Heart left ventricle (tissue), 13 donors: ENCODE data around the gene KRT36.

ENCODE experiments used
- POLR2A ChIP-seq, 2 donors: fragments of 450-650 bp; IDR thresholded peaks; one replicate each; pipeline ENCODE4 v1.6.1; 2017; ENCODE audit warnings: antibody characterized with exemption in 2 of 2, mild to moderate bottlenecking in 2 of 2, moderate library complexity in 2 of 2
- TF ChIP-seq, protein P1 (sequence below), 12 donors: fragments of 200-600 bp; sonication (generic) in 4 of 12; IDR thresholded peaks; one replicate each; pipeline versions ENCODE4 v1.5.0 to v1.8.0; 2018 to 2022; ENCODE audit warnings: antibody characterized with exemption in 12 of 12, mild to moderate bottlenecking in 5 of 12
- donor health status: ischemic (EF 13 %, LVEDD 7.1; RV severe dilation, severe dysfunction).
- donor health status: DM: no; HTN: yes; CAD: no.
- donor health status: DM: no; HTN: no; CAD: no.
- donor health status: ischemic (EF 25% LVEDD 6.9; RV normal size, moderate dysfunction).
- donor health status: ischemic (EF 25% LVEDD 5.7; RV mildly dilated, moderate dysfunction).
- donor health status: ischemic (EF 35%, LVEDD 5.7; RV mildly dilated, moderate dysfunction).
- donor health status: nonischemic (EF 11% LVEDD 7.7; RV severe dilation, severe dysfunction).
- donor health status: DM: yes; HTN: yes; CAD: no.
- donor health status: PGD.
- donor health status: ischemic (EF 29% LVEDD 5.4; RV normal size, mild dysfunction).
- donor health status: nonischemic (EF 23%, LVEDD 6.1; RV moderate dilation, normal function).

DNA sequence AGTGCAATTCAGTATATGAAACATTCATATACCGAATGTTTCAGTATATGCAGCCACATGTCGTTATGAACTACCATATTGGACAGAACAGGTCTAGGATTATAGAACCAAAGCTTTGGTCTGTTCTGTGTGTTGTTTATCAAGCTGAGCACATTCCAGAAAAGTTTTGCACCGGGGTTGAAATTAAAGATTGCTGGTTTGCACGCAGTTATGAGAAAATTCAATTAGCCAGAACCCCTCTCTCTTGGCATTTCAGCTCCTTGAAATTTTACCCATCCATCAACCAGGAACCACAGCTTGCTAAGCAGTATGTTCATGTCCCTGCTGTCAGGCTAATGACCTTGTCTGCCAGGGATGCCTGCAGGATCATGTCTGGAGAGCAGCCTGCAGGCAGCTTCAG lies 32.0 kb downstream of the KRT36 start:
- TF ChIP-seq, protein P1, sequence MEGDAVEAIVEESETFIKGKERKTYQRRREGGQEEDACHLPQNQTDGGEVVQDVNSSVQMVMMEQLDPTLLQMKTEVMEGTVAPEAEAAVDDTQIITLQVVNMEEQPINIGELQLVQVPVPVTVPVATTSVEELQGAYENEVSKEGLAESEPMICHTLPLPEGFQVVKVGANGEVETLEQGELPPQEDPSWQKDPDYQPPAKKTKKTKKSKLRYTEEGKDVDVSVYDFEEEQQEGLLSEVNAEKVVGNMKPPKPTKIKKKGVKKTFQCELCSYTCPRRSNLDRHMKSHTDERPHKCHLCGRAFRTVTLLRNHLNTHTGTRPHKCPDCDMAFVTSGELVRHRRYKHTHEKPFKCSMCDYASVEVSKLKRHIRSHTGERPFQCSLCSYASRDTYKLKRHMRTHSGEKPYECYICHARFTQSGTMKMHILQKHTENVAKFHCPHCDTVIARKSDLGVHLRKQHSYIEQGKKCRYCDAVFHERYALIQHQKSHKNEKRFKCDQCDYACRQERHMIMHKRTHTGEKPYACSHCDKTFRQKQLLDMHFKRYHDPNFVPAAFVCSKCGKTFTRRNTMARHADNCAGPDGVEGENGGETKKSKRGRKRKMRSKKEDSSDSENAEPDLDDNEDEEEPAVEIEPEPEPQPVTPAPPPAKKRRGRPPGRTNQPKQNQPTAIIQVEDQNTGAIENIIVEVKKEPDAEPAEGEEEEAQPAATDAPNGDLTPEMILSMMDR (IDR thresholded peaks at IDR 0.05), result no peak
- no peak for TF ChIP-seq POLR2A (IDR thresholded peaks at IDR 0.05)
